ENCODE measurements around the gene TMEM200B.
"Not testable (repeated sequence)": the region's sequence is repeated elsewhere in the genome, so short reads cannot be mapped to it uniquely, and the experiment has no call there.

The TMEM200B gene

DNA sequence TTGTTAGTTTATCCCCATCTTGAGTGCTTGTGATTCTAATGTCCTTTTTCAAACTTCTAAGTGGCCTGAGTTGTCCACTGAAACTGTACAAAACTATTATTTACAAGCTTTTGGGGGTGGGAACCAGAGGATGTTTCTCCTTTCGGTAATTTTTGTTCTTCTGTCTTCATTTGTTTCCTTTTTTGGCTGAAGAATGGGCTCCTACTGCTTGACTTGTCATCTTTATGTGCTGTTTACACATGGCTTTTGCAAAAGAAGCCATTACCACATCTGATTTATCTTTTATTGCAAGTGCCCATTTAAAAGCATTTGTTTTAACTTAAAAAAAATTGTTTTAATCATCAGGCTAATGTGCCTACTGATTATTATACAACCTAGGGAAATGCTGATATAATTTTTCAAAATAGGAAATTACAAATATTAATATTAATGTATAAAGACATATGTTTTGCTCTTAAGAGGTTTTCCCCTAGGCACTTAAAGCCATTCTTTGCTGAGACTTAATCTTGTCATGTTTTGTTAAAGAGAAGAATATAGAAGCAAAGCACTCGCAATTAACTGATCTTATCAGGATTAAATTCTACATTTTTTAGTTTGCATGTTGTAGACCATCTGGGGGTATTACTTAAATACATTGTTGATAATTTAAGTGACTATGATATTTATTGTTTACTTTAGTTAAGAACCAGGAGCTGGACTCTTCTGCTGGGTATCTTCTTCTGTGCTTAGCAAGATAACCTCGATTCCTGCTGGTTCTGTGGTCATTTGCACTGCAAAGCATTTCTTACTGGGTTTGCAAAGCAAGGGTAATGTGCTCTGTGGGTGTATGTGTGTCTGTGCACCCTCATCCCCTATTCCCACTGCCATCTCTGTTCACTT is 40.1 kb downstream of the TMEM200B start:
- H3K27ac ChIP-seq = no peak overlapping the region
- TF ChIP-seq ZFX (IDR thresholded peaks at IDR 0.05; ENCODE audit: borderline replicate concordance) = no peak
- TF ChIP-seq, protein P1, sequence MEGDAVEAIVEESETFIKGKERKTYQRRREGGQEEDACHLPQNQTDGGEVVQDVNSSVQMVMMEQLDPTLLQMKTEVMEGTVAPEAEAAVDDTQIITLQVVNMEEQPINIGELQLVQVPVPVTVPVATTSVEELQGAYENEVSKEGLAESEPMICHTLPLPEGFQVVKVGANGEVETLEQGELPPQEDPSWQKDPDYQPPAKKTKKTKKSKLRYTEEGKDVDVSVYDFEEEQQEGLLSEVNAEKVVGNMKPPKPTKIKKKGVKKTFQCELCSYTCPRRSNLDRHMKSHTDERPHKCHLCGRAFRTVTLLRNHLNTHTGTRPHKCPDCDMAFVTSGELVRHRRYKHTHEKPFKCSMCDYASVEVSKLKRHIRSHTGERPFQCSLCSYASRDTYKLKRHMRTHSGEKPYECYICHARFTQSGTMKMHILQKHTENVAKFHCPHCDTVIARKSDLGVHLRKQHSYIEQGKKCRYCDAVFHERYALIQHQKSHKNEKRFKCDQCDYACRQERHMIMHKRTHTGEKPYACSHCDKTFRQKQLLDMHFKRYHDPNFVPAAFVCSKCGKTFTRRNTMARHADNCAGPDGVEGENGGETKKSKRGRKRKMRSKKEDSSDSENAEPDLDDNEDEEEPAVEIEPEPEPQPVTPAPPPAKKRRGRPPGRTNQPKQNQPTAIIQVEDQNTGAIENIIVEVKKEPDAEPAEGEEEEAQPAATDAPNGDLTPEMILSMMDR (IDR thresholded peaks at IDR 0.05) = no peak

DNA sequence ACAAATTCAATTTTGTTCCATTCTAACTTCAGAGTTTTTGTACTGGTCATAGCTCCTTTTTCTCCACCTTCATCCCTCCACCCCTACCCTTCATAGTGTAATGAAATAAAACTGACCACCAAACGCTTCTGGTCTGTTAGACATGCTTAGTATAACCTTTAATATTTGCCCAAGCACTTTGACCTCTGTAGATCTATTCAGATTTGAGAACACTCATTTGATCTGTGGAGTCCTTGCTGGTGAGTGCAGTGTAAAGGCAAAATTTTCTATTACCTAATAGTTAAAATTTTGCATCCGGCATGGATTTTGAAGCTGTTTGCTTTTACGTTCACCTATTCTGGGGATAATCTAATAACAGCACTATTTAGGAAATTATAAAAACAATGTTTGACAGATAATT is 41.2 kb downstream of the TMEM200B start:
- H3K27ac ChIP-seq = no peak overlapping the region
- no peak for TF ChIP-seq ZFX (IDR thresholded peaks at IDR 0.05; ENCODE audit: borderline replicate concordance)
- TF ChIP-seq, protein P1 (IDR thresholded peaks at IDR 0.05) = no peak

DNA sequence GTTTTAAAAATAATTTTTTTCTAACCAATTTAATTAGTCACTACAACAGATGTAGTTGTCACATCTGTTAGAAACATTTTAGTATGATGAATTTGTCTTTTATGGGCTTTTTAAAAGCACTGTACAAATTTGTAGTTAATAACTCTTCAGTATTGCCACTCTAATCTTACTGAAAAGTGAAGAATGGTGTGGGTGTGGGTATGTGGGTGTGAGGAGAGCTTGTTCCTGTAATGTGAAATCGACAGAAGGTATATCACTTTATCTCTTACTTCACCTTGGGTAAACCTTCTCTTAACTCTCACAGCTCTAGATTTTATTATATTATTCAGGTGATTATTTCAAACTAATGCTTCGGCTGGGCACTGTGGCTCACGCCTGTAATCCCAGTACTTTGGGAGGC is 42.5 kb downstream of the TMEM200B start:
- no peak overlapping the region for H3K27ac ChIP-seq
- TF ChIP-seq, protein P1 (IDR thresholded peaks at IDR 0.05) = no peak
- no peak for TF ChIP-seq ZFX (IDR thresholded peaks at IDR 0.05; ENCODE audit: borderline replicate concordance)

DNA sequence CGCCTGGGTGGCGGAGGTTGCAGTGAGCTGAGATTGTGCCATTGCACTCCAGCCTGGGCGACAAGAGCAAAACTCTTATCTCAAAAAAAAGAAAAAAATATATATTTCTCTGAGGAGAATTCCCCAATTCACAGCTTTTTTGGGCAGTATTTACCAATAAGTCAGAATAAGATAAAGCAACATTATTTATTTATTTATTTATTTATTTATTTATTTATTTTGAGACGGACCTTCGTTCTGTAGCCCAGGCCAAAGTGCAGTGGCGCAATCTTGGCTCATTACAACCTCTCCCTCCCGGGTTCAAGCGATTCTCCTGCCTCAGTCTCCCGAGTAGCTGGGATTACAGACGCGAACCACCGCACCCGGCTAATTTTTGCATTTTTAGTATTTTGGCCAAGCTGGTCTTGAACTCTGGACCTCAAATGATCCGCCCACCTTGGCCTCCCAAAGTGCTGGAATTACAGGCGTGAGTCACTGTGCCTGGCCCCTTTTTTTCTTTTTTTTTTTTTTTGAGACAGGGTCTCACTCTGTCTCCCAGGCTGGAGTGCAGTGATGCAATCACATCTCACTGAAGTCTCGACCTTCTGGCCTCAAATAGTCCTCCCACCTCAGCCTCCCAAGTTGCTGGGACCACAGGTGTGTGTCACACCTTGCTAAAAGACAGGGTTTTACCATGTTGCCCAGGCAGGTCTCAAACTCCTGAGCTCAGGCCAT is 43.6 kb downstream of the TMEM200B start:
- not testable (repeated sequence) for H3K27ac ChIP-seq

DNA sequence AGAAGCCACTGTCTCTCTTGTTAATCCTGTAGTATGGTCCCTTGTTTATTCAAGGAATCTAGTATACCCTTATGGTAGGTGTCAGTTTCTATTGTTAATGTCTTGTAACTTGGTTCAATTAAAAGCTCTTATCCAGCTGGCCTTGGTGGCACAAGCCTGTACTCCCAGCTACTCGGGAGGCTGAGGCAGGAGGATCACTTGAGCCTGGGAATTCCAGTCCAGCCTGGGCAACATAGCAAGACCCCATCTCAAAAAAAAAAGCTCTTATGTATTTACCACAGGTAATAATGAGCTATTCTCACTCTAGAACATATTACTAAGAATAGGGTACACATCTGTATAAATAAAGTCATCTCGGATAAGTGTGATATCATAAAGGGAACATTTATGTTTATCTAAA is 46.5 kb downstream of the TMEM200B start:
- TF ChIP-seq ZFX (IDR thresholded peaks at IDR 0.05; ENCODE audit: borderline replicate concordance) = no peak
- no peak overlapping the region for H3K27ac ChIP-seq

Measured in 22Rv1 (cell line).